ENCODE data around the gene LRFN2. TPM values are rescaled to one million over a fixed set of nuclear protein-coding genes. Genes with fewer than 3 reads are reported as not detected.

The LRFN2 gene
- polyA plus RNA-seq, 1 of the 3 experiments (the other 2 are of a cell fraction) = 0.02 TPM

DNA sequence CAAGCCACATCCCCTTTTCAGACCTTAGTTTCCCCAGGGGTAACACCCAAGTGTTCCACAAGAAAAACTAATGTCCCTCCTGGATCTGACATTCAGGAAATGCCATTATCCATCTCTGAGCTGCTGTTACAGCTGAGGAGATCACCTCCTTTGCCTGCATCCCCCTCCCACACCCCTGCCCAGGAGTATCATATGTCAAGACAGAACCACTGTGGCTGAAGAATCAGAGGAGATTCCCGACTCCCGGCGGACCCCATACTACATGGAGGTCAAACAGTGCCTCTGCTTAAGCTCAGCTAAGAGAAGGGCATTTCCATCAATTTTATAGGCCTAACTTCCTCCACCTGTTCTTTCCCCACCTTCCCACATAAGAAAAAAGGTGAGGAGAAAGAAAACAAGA lies 36.8 kb upstream of the LRFN2 start (continued):
- TF ChIP-seq MEF2A (IDR thresholded peaks at IDR 0.05; ENCODE audit: borderline replicate concordance, low read depth) (no peak), CHD2 (IDR thresholded peaks at IDR 0.05; ENCODE audit: low read length, partially characterized antibody) (no peak)

DNA sequence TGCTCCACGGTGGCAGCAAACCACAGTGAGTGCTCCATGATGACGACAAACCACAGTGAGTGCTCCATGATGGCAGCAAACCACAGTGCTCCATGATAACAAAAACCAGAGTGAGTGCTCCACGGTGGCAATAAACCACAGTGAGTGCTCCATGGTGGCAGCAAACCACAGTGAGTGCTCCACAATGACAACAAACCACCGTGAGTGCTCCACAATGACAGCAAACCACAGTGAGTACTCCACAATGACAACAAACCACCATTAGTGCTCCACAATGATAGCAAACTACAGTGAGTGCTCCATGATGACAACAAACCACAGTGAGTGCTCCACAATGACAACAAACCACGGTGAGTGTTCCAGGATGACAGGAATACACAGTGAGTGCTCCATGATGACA lies 36.0 kb upstream of the LRFN2 start:
- CTCF ChIA-PET = no interaction called here
- no peak for DNase-seq
- H3K27ac ChIP-seq (ENCODE audit: low read depth in 2 of 2, low read length in 1 of 2) = no peak overlapping the region
- no peak for TF ChIP-seq CHD2 (IDR thresholded peaks at IDR 0.05; ENCODE audit: low read length, partially characterized antibody)
- TF ChIP-seq SMC3 (IDR thresholded peaks at IDR 0.05; ENCODE audit: low read depth, low read length) = no peak
- TF ChIP-seq, protein P1, sequence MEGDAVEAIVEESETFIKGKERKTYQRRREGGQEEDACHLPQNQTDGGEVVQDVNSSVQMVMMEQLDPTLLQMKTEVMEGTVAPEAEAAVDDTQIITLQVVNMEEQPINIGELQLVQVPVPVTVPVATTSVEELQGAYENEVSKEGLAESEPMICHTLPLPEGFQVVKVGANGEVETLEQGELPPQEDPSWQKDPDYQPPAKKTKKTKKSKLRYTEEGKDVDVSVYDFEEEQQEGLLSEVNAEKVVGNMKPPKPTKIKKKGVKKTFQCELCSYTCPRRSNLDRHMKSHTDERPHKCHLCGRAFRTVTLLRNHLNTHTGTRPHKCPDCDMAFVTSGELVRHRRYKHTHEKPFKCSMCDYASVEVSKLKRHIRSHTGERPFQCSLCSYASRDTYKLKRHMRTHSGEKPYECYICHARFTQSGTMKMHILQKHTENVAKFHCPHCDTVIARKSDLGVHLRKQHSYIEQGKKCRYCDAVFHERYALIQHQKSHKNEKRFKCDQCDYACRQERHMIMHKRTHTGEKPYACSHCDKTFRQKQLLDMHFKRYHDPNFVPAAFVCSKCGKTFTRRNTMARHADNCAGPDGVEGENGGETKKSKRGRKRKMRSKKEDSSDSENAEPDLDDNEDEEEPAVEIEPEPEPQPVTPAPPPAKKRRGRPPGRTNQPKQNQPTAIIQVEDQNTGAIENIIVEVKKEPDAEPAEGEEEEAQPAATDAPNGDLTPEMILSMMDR (IDR thresholded peaks at IDR 0.05) = no peak
- no peak for TF ChIP-seq JUND (IDR thresholded peaks at IDR 0.05)
- TF ChIP-seq NRF1 (IDR thresholded peaks at IDR 0.05; ENCODE audit: low read depth, low read length) = no peak
- TF ChIP-seq, protein P2, sequence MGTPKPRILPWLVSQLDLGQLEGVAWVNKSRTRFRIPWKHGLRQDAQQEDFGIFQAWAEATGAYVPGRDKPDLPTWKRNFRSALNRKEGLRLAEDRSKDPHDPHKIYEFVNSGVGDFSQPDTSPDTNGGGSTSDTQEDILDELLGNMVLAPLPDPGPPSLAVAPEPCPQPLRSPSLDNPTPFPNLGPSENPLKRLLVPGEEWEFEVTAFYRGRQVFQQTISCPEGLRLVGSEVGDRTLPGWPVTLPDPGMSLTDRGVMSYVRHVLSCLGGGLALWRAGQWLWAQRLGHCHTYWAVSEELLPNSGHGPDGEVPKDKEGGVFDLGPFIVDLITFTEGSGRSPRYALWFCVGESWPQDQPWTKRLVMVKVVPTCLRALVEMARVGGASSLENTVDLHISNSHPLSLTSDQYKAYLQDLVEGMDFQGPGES (IDR thresholded peaks at IDR 0.05; ENCODE audit: low read depth, low read length) = no peak
- no peak for TF ChIP-seq NFIC (IDR thresholded peaks at IDR 0.05; ENCODE audit: borderline replicate concordance)
- no peak for TF ChIP-seq RXRA (IDR thresholded peaks at IDR 0.05; ENCODE audit: borderline replicate concordance, low read depth)
- no peak for TF ChIP-seq SIN3A (IDR thresholded peaks at IDR 0.05; ENCODE audit: borderline replicate concordance, low read depth, low read length)
- no peak for TF ChIP-seq RFX5 (IDR thresholded peaks at IDR 0.05; ENCODE audit: low read length)
- TF ChIP-seq, protein P3, sequence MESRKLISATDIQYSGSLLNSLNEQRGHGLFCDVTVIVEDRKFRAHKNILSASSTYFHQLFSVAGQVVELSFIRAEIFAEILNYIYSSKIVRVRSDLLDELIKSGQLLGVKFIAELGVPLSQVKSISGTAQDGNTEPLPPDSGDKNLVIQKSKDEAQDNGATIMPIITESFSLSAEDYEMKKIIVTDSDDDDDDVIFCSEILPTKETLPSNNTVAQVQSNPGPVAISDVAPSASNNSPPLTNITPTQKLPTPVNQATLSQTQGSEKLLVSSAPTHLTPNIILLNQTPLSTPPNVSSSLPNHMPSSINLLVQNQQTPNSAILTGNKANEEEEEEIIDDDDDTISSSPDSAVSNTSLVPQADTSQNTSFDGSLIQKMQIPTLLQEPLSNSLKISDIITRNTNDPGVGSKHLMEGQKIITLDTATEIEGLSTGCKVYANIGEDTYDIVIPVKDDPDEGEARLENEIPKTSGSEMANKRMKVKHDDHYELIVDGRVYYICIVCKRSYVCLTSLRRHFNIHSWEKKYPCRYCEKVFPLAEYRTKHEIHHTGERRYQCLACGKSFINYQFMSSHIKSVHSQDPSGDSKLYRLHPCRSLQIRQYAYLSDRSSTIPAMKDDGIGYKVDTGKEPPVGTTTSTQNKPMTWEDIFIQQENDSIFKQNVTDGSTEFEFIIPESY (IDR thresholded peaks at IDR 0.05; ENCODE audit: borderline replicate concordance, low read depth) = no peak
- no peak for TF ChIP-seq RCOR1 (IDR thresholded peaks at IDR 0.05; ENCODE audit: low read length)
- TF ChIP-seq FOXM1 (IDR thresholded peaks at IDR 0.05; ENCODE audit: low read depth) = no peak
- TF ChIP-seq, protein P4, sequence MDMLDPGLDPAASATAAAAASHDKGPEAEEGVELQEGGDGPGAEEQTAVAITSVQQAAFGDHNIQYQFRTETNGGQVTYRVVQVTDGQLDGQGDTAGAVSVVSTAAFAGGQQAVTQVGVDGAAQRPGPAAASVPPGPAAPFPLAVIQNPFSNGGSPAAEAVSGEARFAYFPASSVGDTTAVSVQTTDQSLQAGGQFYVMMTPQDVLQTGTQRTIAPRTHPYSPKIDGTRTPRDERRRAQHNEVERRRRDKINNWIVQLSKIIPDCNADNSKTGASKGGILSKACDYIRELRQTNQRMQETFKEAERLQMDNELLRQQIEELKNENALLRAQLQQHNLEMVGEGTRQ (IDR thresholded peaks at IDR 0.05; ENCODE audit: borderline replicate concordance, low read depth, low read length) = no peak
- TF ChIP-seq, protein P5, sequence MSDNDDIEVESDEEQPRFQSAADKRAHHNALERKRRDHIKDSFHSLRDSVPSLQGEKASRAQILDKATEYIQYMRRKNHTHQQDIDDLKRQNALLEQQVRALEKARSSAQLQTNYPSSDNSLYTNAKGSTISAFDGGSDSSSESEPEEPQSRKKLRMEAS (IDR thresholded peaks at IDR 0.05; ENCODE audit: low read depth) = no peak
- TF ChIP-seq, protein P6, sequence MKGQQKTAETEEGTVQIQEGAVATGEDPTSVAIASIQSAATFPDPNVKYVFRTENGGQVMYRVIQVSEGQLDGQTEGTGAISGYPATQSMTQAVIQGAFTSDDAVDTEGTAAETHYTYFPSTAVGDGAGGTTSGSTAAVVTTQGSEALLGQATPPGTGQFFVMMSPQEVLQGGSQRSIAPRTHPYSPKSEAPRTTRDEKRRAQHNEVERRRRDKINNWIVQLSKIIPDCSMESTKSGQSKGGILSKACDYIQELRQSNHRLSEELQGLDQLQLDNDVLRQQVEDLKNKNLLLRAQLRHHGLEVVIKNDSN (IDR thresholded peaks at IDR 0.05; ENCODE audit: borderline replicate concordance, low read depth) = no peak
- no peak for TF ChIP-seq YY1 (IDR thresholded peaks at IDR 0.05; ENCODE audit: low read depth)
- no peak for TF ChIP-seq ELF1 (IDR thresholded peaks at IDR 0.05)
- no peak overlapping the region for H3K4me2 ChIP-seq
- POLR2A ChIA-PET = no interaction called here
- no peak overlapping the region for H3K9ac ChIP-seq
- H3F3A ChIP-seq (replicated peaks; ENCODE audit: insufficient read depth) = no peaks in the 10 kb centered on the region
- H3K27me3 ChIP-seq (ENCODE audit: insufficient read depth) = no peaks in the 10 kb centered on the region
- H3K79me2 ChIP-seq (ENCODE audit: insufficient read depth) = no peaks in the 10 kb centered on the region
- H3K4me3 ChIP-seq (ENCODE audit: low read depth in 2 of 2, low read length in 1 of 2) = no peak overlapping the region
- H3K9me2 ChIP-seq = no peaks in the 10 kb centered on the region
- H2AFZ ChIP-seq (ENCODE audit: low read depth) = no peak overlapping the region
- H3K36me3 ChIP-seq (replicated peaks in 1 of 2; ENCODE audit: control insufficient read depth in 1 of 2, insufficient read depth in 2 of 2, low read length in 1 of 2) = no peaks in the 10 kb centered on the region
- H3K9me3 ChIP-seq = no peaks in the 10 kb centered on the region
- WGBS (ENCODE audit: low lambda C conversion rate) = 30% methylated on average over 4 of the region's 5 CpGs
- peaks cover 0 to 8% of the 10 kb centered on the region in 2 experiments; a peak in 1 of 4 replicates for H3K4me1 ChIP-seq (ENCODE audit: control insufficient read depth in 1 of 2, insufficient read depth in 2 of 2, low read depth in 1 of 2, low read length in 1 of 2)
- H4K20me1 ChIP-seq (ENCODE audit: insufficient read depth) = no peaks in the 10 kb centered on the region
